HepG2 (cell line): ENCODE data around the gene RRBP1. TPM values are rescaled to one million over a fixed set of nuclear protein-coding genes. Genes with fewer than 3 reads are reported as not detected.

Source experiments
- ATRX ChIP-seq: sonication (generic); formaldehyde crosslinking; IDR thresholded peaks from 2 replicates; pipeline ENCODE4 v1.4.0; 2020; ENCODE audit warnings: missing genetic modification reagents, borderline replicate concordance
- HMG20A ChIP-seq: IDR thresholded peaks from 2 replicates; pipeline ENCODE4 v1.6.1; 2016; ENCODE audit warnings: borderline replicate concordance
- HNF4G ChIP-seq, 2 experiments: sonication (generic) in 1 of 2; formaldehyde crosslinking in 1 of 2; IDR thresholded peaks; 2 replicates each; pipeline versions ENCODE4 v1.4.0 to v1.6.1; 2011 to 2020; ENCODE audit warnings: borderline replicate concordance in 2 of 2, low read depth in 2 of 2, mild to moderate bottlenecking in 2 of 2, low read length in 1 of 2, missing genetic modification reagents in 1 of 2, moderate library complexity in 1 of 2
- NFIC ChIP-seq: IDR thresholded peaks from 2 replicates; pipeline ENCODE4 v1.6.1; 2012; ENCODE audit warnings: mild to moderate bottlenecking, low read length, inconsistent platforms
- NFYC ChIP-seq: IDR thresholded peaks from 2 replicates; pipeline ENCODE4 v1.6.1; 2016; ENCODE audit warnings: missing genetic modification reagents, missing compliant biosample characterization
- PLRG1 ChIP-seq: fragments of 450-650 bp; conservative IDR thresholded peaks from 2 replicates; pipeline ENCODE4 v1.6.1; 2016
- POGZ ChIP-seq: sonication (generic); formaldehyde crosslinking; IDR thresholded peaks from 2 replicates; pipeline ENCODE4 v1.4.0; 2020; ENCODE audit warnings: mild to moderate bottlenecking, missing genetic modification reagents
- POLR2A ChIP-seq, 2 experiments: IDR thresholded peaks; 2 replicates each; pipeline ENCODE4 v1.6.1; 2011; ENCODE audit warnings: low read depth in 2 of 2, low read length in 2 of 2, mild to moderate bottlenecking in 1 of 2, moderate library complexity in 1 of 2; ENCODE audit not compliant: insufficient read depth in 1 of 2
- SP4 ChIP-seq: sonication (generic); formaldehyde crosslinking; IDR thresholded peaks from 2 replicates; pipeline ENCODE4 v1.8.1; 2023; ENCODE audit warnings: mild to moderate bottlenecking, missing genetic modification reagents
- TP53 ChIP-seq: sonication (generic); formaldehyde crosslinking; conservative IDR thresholded peaks from 2 replicates; pipeline ENCODE4 v1.4.0; 2020; ENCODE audit warnings: missing genetic modification reagents
- ZBTB25 ChIP-seq: IDR thresholded peaks from 2 replicates; pipeline ENCODE4 v1.6.1; 2018; ENCODE audit warnings: missing genetic modification reagents
- ZFP36 ChIP-seq: fragments of 150-350 bp; IDR thresholded peaks from 2 replicates; pipeline ENCODE4 v1.6.1; 2018; ENCODE audit warnings: borderline replicate concordance, low read length, low read depth; ENCODE audit not compliant: partially characterized antibody
- ZFY ChIP-seq: sonication (generic); formaldehyde crosslinking; IDR thresholded peaks from 2 replicates; pipeline ENCODE4 v1.4.0; 2020; ENCODE audit warnings: missing genetic modification reagents
- ZMYM2 ChIP-seq: sonication (generic); formaldehyde crosslinking; IDR thresholded peaks from 2 replicates; pipeline ENCODE4 v1.8.0; 2022; ENCODE audit warnings: mild to moderate bottlenecking, missing genetic modification reagents
- ZNF264 ChIP-seq: sonication (generic); formaldehyde crosslinking; IDR thresholded peaks from 2 replicates; pipeline ENCODE4 v1.4.0; 2020; ENCODE audit warnings: missing genetic modification reagents
- ZNF570 ChIP-seq: sonication (generic); formaldehyde crosslinking; IDR thresholded peaks from 2 replicates; pipeline ENCODE4 v1.4.0; 2020; ENCODE audit warnings: mild to moderate bottlenecking, missing genetic modification reagents, borderline replicate concordance
- ZNF572 ChIP-seq: sonication (generic); formaldehyde crosslinking; IDR thresholded peaks from 2 replicates; pipeline ENCODE4 v1.5.1; 2020; ENCODE audit warnings: mild to moderate bottlenecking, missing genetic modification reagents
- ZNF577 ChIP-seq: sonication (generic); formaldehyde crosslinking; IDR thresholded peaks from 2 replicates; pipeline ENCODE4 v1.4.0; 2020; ENCODE audit warnings: mild to moderate bottlenecking, low read depth, missing genetic modification reagents, borderline replicate concordance
- ZNF776 ChIP-seq: sonication (generic); formaldehyde crosslinking; IDR thresholded peaks from 2 replicates; pipeline ENCODE4 v1.4.0; 2020; ENCODE audit warnings: mild to moderate bottlenecking, missing genetic modification reagents
- polyA plus RNA-seq, 8 experiments: library from polyadenylated mRNA; depleted of rRNA in 3 of 8; stranded (reverse) in 7 of 8; unstranded in 1 of 8; fragments of >200 nt; fragmentation: Illumina TruSeq in 4 of 8; extraction: Trizol in 4 of 8; gene quantifications; 2 replicates each; pipeline versions ENCODE4 v1.2.1 to v1.2.3, GENCODE V29; 2011 to 2016; ENCODE audit warnings: low read depth in 4 of 8, missing spikeins in 1 of 8, mixed read lengths in 1 of 8; ENCODE audit not compliant: insufficient read depth in 1 of 8
- total RNA-seq, 5 experiments: library from RNA; depleted of rRNA; stranded (reverse); fragments of >200 nt; fragmentation: Illumina TruSeq; extraction: Trizol; gene quantifications; 2 replicates each; pipeline ENCODE4 v1.2.3, GENCODE V29; 2016; ENCODE audit warnings: low read depth in 1 of 5
- TF ChIP-seq, protein P1 (sequence below): fragments of 450-650 bp; IDR thresholded peaks from 2 replicates; pipeline ENCODE4 v1.6.1; 2017
- TF ChIP-seq, protein P2 (sequence below): sonication (generic); formaldehyde crosslinking; IDR thresholded peaks from 2 replicates; pipeline ENCODE4 v1.8.0; 2022; ENCODE audit warnings: mild to moderate bottlenecking, missing genetic modification reagents; ENCODE audit not compliant: insufficient replicate concordance
- TF ChIP-seq, protein P3 (sequence below): sonication (generic); formaldehyde crosslinking; IDR thresholded peaks from 2 replicates; pipeline ENCODE4 v1.5.0; 2020; ENCODE audit warnings: mild to moderate bottlenecking, missing genetic modification reagents, borderline replicate concordance
- TF ChIP-seq, protein P4 (sequence below): sonication (generic); formaldehyde crosslinking; IDR thresholded peaks from 2 replicates; pipeline ENCODE4 v1.4.0; 2020; ENCODE audit warnings: missing genetic modification reagents, low read depth, mild to moderate bottlenecking, borderline replicate concordance

The RRBP1 gene
- total and polyA plus RNA-seq, 2 of the 13 experiments (the other 11 are each of a cell fraction or from before 2014, with no cell fraction given), result 150 to 222 TPM

DNA sequence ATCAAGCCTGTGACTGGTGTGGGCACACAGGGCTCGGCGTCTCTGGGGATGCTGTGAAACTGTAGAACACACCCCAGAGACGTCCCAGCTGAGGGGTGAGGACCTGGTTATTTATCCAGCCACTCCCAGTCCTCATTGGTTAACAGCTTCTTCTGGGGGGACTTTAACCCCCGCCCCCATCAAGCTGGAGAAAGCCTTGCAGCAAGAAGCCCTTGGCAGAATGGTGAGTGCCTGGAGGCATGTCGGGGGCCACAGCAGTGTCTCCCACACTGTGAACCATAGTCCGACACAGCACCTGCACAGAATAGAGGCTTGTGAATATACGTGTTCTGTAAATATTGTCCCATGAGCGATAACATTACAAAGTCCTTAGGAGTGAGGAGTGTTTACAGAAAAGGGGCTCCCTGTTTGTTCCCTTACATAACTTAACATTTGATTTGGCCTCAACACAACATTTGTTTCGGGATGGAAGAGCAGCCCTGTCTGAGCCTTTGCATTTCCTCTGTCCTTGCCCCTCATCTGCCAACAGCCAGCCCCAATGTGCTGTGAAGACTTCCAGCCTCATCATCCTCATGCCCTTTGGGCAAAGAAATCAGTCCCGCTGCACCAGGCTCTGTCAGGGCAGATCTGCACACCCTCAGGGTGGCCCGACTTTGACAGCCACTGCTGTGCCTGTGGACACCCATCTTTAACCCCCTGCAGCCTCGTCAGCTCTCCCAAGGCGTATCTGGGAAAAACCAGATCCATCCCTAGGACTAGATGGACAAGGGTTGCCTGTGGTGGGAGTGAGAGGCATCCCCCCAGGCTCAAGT lies 2.2 kb upstream of the RRBP1 start (continued):
- TF ChIP-seq, protein P1, sequence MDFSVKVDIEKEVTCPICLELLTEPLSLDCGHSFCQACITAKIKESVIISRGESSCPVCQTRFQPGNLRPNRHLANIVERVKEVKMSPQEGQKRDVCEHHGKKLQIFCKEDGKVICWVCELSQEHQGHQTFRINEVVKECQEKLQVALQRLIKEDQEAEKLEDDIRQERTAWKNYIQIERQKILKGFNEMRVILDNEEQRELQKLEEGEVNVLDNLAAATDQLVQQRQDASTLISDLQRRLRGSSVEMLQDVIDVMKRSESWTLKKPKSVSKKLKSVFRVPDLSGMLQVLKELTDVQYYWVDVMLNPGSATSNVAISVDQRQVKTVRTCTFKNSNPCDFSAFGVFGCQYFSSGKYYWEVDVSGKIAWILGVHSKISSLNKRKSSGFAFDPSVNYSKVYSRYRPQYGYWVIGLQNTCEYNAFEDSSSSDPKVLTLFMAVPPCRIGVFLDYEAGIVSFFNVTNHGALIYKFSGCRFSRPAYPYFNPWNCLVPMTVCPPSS, result no peak
- TF ChIP-seq POGZ (CRISPR knock-in tag) (peak; percentile 71), HMG20A (CRISPR knock-in tag) (peak; percentile 99), ZNF572 (CRISPR knock-in tag) (peak; percentile 54), NFIC (peak; percentile 96), ZNF264 (CRISPR knock-in tag) (peak; percentile 86; the same call in 1 of the 2 replicates), TP53 (CRISPR knock-in tag) (0 out of 2 replicates have a peak, but pooled peaks have one; percentile 29), HNF4G (IDR thresholded peaks at IDR 0.05; ENCODE audit: borderline replicate concordance, low read depth, low read length) (peak; percentile 84), HNF4G (CRISPR knock-in tag; IDR thresholded peaks at IDR 0.05; ENCODE audit: borderline replicate concordance, low read depth) (peak; percentile 93), ZFP36 (no peak), PLRG1 (no peak), ZNF570 (CRISPR knock-in tag) (no peak), SP4 (peak; percentile 16; the same call in 1 of the 2 replicates), POLR2A (IDR thresholded peaks at IDR 0.05; ENCODE audit: insufficient read depth in 1 of 2, low read depth in 2 of 2, low read length in 2 of 2) (peak; percentile 53 to 64; a peak in 1 of 4 replicates), ZFY (no peak), ZBTB25 (CRISPR knock-in tag) (peak; percentile 89), ZMYM2 (CRISPR knock-in tag) (peak; percentile 92), ATRX (peak; percentile 89; the same call in 1 of the 2 replicates), ZNF577 (CRISPR knock-in tag) (no peak), ZNF776 (CRISPR knock-in tag) (no peak), NFYC (CRISPR knock-in tag) (peak; percentile 58; the same call in 1 of the 2 replicates)
- TF ChIP-seq, protein P2, sequence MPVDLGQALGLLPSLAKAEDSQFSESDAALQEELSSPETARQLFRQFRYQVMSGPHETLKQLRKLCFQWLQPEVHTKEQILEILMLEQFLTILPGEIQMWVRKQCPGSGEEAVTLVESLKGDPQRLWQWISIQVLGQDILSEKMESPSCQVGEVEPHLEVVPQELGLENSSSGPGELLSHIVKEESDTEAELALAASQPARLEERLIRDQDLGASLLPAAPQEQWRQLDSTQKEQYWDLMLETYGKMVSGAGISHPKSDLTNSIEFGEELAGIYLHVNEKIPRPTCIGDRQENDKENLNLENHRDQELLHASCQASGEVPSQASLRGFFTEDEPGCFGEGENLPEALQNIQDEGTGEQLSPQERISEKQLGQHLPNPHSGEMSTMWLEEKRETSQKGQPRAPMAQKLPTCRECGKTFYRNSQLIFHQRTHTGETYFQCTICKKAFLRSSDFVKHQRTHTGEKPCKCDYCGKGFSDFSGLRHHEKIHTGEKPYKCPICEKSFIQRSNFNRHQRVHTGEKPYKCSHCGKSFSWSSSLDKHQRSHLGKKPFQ (CRISPR knock-in tag), result no peak
- TF ChIP-seq, protein P3, sequence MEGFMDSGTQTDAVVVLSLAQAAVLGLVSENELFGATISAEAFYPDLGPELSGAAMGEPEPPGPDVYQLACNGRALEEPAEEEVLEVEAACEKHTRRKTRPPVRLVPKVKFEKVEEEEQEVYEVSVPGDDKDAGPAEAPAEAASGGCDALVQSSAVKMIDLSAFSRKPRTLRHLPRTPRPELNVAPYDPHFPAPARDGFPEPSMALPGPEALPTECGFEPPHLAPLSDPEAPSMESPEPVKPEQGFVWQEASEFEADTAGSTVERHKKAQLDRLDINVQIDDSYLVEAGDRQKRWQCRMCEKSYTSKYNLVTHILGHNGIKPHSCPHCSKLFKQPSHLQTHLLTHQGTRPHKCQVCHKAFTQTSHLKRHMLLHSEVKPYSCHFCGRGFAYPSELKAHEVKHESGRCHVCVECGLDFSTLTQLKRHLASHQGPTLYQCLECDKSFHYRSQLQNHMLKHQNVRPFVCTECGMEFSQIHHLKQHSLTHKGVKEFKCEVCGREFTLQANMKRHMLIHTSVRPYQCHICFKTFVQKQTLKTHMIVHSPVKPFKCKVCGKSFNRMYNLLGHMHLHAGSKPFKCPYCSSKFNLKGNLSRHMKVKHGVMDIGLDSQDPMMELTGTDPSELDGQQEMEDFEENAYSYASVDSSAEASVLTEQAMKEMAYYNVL (CRISPR knock-in tag), result peak; percentile 75; the same call in 1 of the 2 replicates
- TF ChIP-seq, protein P4, sequence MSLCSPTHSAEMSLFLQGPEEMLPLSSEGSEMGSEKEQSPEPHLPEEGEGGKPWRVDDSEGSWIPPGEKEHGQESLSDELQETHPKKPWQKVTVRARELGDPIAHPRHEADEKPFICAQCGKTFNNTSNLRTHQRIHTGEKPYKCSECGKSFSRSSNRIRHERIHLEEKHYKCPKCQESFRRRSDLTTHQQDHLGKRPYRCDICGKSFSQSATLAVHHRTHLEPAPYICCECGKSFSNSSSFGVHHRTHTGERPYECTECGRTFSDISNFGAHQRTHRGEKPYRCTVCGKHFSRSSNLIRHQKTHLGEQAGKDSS (CRISPR knock-in tag), result peak; percentile 85; the same call in 1 of the 2 replicates
